HG03097 (cell line): ENCODE results near the gene TGFB1I1.
A peak's percentile ranks its signal among the peaks of the same experiment; 100 is the strongest.
"Not testable (repeated sequence)": the region's sequence is repeated elsewhere in the genome, so short reads cannot be mapped to it uniquely, and the experiment has no call there.

Source experiments
- ATAC-seq: cut with Tn5 transposase; IDR thresholded peaks from one replicate; pipeline ENCODE4 v1.9.1; 2021; ENCODE audit not compliant: unreplicated experiment, low FRiP score

Gene TGFB1I1

DNA sequence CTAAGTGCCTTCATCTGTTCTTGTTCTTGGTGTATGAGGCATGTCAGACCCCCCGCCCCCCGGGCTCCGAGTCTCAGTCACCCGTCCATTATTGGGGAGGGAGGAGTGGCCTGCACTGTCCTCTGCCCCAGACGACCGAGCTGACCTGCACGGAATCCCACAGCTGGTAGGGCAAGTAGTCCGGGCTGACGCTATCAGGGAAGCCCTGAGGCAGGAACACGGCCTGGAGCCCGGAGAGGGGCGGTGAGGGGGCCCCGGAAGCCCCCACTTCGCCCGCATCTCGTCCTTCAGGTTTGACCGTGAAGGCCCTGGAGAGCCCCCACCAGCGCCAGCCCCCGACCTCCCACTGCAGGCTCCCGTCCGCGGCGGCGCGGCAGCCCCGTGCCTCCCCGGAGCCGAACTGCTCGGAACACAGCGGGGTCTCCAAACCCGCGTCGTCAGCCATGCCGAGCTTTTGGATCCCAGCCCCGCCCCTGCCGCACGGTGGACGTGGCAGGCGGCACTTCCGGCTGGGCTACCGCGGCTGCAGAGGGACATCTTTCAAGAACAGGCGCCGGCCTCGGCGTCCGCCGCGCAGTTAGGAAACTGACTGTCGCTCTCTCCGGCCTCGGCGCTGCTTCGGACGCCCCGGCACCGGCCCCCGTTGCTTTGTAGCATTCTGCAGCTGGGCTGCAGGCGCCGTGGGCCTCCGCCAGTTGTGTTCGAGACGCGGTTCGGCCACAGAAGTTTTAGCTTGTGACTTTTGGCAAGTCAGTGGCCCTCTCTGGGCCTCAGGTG is 36.2 kb downstream of the TGFB1I1 start, which contains the start of gene RUSF1:
Gene RUSF1 (minus strand): TSS at position 463 of the 777 bp plus-strand sequence. CDS start 18 bp downstream, at position 445.
- peak; percentile 86 for ATAC-seq

DNA sequence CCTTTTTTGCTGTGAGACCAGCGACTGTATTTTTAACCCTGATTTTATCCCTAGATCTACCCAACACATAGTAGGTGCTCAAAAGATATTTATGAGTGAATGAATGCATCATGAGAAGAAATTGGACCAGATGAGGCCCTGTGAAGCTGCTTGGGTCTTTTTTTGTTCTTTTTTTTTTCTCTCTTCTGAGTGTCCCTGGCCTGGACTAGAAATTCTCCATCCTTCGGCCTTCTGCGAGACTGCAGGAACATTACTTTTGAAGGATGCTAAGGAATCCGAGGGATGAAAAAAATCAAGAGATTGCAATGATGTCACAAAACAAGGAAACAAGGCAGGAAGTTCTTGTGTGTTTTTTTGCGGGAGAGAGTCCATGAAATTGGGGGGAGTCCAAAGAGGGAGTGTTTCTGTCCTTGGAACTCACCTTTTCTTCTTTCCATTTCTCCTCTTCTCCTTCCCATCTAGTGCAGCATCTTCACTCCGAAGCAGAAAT is 36.8 kb downstream of the TGFB1I1 start:
- ATAC-seq: peak; percentile 4

DNA sequence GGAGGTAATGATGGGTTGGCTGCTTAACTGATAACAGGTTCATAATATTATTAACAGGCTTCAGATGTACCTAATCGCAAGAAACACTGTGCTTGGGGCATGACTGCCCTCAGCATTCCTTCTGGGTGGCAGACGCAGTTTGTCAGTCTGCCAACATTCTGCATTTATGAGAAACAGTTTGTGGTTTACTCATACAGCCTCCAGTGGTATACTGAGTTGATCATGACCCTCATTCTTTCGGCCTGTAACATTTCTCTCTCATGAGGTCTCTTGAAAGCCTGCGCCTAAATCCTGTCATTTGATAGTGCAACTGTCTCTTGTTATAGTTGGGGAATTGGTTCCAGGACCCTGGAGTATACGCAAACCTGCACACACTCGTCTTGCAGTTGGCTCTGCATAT is 41.2 kb downstream of the TGFB1I1 start:
- ATAC-seq: no peak

DNA sequence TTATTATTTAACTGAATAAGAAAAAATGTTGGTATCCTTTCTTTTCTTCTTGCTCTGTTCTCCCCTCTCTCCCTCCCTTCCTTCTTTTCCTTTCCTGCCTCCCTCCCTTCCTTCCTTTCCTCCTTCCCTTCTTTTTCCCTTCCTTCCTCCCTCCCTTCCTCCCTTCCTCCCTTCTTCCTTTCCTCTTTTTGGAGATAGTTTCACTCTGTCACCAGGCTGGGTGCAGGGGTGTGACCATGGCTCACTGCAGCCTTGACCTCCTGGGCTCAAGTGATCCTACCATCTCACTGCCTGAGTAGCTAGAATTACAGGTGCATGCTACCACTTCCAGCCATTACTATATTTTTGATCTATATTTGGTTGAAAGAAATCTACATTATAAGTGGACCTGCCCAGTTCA is 41.9 kb downstream of the TGFB1I1 start:
- no peak for ATAC-seq

DNA sequence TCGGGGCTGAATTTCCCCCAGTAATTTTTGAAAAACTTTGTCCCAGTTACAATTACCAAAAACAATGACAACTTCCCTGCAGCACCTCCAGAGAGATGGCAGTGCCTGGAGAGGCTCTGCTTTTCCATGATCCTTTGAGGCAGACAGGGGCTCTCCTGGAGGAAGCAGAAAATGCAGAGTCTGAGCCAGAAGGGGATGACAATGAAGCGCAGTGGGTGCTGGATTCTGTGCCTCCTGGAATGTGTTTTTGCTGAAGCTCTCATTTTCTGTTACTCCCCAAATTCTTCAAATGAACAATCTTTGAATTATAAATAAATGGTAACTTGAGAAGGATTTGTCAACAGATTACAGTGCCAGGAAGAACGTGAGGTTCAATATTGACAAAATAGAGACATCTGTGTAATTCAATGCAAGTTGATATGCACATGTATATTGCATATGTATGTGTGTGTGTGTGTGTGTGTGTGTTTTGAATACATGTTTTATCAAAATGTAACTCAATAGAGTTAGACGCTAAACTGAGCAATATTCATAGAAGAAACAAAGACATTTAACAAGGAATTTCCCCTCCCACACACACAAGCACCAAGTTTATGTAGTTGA is 45.9 kb downstream of the TGFB1I1 start:
- ATAC-seq: no peak

DNA sequence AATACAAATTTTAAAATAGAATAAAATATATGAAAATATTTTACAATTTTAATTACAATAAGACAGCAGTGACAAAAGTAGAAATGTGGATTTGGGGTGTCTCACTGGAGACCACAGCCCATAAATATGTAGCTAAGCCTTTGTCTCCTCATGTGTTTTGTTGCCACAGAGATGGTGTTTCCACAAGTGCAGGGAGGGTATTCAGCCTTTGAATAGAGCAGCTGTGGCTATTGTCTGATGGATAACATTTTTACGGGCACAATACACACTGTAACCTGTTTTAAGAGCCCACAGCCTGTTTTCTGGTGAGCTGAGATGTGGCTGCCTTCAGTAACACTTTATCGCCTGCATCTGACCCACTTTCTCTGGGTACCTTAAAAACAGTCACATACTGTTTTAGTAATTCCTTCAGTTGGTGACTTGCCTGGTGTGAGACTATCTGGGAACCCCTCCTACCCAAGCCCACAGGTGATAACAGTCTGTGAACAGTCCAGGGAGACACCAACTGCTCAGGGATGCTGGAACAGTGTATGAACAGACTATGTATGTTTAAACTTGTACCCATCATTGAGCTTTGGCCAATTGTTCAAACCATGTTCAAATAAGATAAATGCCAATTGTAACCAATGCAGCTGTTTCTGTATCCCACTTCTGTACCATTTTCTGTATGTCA is 47.9 kb downstream of the TGFB1I1 start:
- no peak for ATAC-seq

DNA sequence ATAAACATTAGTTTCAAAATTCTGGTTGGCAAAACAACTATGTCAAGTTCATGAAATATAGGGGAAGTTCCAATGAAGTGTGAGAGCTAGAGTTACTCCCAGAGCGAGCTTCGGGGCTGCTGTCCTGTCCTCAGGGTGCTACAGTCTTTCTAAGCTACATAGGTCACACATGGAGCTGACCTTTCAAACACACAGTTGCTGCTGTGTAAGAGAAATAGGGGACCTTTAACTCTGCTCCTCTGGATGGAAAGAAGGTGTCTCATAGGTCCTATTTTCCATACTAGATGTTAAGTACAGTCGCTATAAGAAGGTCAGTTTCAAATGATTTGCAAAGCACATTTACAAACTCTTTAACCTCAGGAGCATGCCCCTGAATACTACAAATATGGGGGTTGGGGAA is 49.4 kb downstream of the TGFB1I1 start:
- no peak for ATAC-seq

DNA sequence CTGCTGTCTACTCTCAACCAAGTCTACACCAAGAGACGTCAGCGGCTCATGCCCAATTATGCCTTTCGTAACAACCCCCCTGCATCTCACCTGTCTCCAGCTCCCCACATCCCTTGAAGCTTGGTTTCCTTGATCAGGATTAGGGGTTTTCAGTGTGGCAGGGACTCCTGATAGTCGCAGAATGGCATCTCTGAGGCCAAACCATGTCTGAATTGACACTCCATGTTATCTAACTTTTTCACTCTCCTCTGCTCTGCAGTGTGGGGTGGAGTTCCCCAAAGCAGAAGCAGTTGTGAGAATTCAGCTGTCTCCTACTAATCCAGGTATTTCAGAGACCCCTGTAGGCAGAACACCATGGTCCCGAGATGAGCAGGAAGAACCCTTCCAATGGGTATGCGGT is 50.1 kb downstream of the TGFB1I1 start:
- ATAC-seq: no peak

DNA sequence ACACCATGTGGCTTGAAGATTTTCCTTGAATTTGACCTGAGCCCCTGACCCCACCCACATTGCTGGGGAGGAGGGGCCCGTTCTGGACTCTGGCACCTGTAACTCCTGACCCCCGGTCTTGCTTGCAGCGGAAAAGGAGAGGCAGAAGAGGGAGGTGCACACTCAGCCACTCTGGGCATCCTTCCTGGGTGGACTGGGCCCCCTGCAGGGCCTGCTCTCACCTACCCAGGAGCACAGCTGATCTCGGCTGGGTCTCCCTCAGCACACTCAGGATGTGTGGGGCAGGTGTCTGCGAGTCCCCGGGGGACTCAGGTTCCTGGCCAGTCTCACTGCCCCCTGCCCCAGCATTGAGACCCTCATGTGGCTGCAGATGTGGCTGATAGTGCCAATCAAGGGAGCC is 51.8 kb downstream of the TGFB1I1 start:
- ATAC-seq: not testable (repeated sequence)

DNA sequence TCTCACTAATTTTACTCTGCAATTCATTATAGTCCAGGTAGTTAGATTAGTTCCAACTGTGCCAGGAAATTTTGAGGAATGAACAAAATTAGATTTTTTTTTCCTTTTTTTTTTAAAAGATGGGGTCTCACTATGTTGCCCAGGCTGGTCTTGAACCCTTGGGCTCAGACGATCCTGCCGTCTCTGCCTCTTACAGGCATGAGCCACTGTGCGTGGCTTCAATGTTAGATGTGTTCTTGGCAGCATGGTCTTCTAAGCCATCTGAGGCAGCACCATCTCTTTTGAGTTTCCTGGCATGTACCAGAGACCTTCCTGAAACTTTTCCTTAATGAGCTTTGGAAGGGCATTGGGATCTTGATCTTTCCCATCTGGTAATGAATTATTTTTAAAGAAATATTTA is 53.2 kb downstream of the TGFB1I1 start:
- no peak for ATAC-seq
